Stomach smooth muscle (tissue), 2 donors: ENCODE measurements around the gene SCRG1.

Experiments used
- H3K27ac ChIP-seq: one replicate; pipeline ENCODE4 v1.7.0; 2013; ENCODE audit warnings: mild to moderate bottlenecking, low read length, inconsistent platforms
- H3K27me3 ChIP-seq, 2 donors: one replicate each; pipeline ENCODE4 v1.7.0; 2013; ENCODE audit warnings: low read length in 2 of 2; ENCODE audit not compliant: insufficient read depth in 2 of 2, control insufficient read depth in 1 of 2
- H3K36me3 ChIP-seq, 2 donors: one replicate each; pipeline ENCODE4 v1.7.0; 2013; ENCODE audit warnings: low read length in 2 of 2; ENCODE audit not compliant: control insufficient read depth in 2 of 2, insufficient read depth in 2 of 2
- H3K4me1 ChIP-seq: one replicate; pipeline ENCODE4 v1.7.0; 2013; ENCODE audit warnings: low read length; ENCODE audit not compliant: control insufficient read depth, insufficient read depth
- H3K4me3 ChIP-seq, 2 donors: one replicate each; pipeline ENCODE4 v1.7.0; 2013; ENCODE audit warnings: low read length in 2 of 2
- H3K9ac ChIP-seq, 2 donors: one replicate each; pipeline ENCODE4 v1.7.0; 2013; ENCODE audit warnings: low read length in 2 of 2, mild to moderate bottlenecking in 1 of 2
- H3K9me3 ChIP-seq, 2 donors: one replicate each; pipeline ENCODE4 v1.7.0; 2013; ENCODE audit warnings: low read length in 2 of 2; ENCODE audit not compliant: control insufficient read depth in 2 of 2
- donor health status: healthy.
- donor health status: Pancreatic carcinoma.

SCRG1 gene

GRCh38 chr4:173432430-173432829 lies 33.5 kb upstream of the SCRG1 start:
- Histone ChIP-seq H3K9ac (no peak overlapping the region), H3K4me1 (peaks cover 7% of the 10 kb centered on the region), H3K9me3 (peaks cover 0 to 2% of the 10 kb centered on the region in 2 donors), H3K36me3 (no peaks in the 10 kb centered on the region), H3K4me3 (no peak overlapping the region), H3K27me3 (no peaks in the 10 kb centered on the region), H3K27ac (no peak overlapping the region)

- Histone ChIP-seq H3K4me3 (no peak overlapping the region), H3K9me3 (peaks cover 0 to under 1% of the 10 kb centered on the region in 2 donors), H3K27ac (peak overlapping the region; percentile 46), H3K9ac (no peak overlapping the region), H3K36me3 (no peaks in the 10 kb centered on the region), H3K4me1 (peaks cover 8% of the 10 kb centered on the region), H3K27me3 (no peaks in the 10 kb centered on the region)
Observed at GRCh38 chr4:173426064-173426463, 27.1 kb upstream of the SCRG1 start.

DNA sequence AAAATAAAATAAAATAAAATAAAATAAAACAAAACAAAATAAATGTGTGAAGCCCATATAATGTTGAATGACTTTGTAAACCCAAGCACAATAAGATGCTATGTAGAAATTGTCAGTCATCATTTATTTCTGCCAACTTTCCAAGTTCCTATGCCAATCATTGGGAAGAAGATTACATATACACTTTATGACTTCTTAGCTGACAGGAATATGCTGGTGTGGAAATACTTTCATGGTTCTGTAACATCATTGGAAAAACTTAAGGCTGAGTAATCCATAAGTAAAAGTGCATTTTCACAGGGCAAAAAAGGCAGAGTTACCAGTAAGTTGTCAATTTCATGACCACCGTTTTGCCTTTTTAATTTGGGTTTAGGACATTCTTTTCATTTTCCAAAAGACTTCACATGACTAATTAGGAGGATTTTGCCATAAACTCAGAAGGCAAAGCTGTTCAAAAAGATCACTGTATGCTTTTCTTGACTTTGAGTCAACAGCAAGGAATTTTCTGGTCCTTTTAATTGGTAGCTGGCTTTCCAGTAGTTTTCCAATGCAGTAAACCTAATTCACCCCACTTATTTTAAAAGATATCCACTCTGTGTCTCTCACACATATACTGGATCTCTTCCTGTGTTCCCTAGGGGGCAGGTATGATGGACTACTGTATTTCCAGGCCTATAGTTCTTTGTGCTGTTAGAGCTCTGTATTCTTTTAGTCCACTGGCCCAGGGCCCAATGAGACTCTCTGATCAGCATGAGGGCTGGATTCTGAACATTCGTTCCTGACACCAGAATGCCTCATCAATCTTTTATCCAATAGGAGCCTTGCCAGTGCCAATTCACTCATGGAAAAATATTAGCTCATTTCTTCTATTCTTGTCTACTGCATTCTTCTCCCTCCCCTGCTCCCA lies 26.2 kb upstream of the SCRG1 start:
- H3K9me3 ChIP-seq = no peaks in the 10 kb centered on the region
- H3K27me3 ChIP-seq = no peaks in the 10 kb centered on the region
- no peaks in the 10 kb centered on the region for H3K36me3 ChIP-seq
- H3K4me1 ChIP-seq = peaks cover 8% of the 10 kb centered on the region
- no peak overlapping the region for H3K4me3 ChIP-seq
- H3K9ac ChIP-seq = no peak overlapping the region
- peak overlapping the region; percentile 46 for H3K27ac ChIP-seq

- H3K36me3 ChIP-seq = peaks cover 0 to 2% of the 10 kb centered on the region in 2 donors
- H3K27ac ChIP-seq = no peak overlapping the region
- no peaks in the 10 kb centered on the region for H3K27me3 ChIP-seq
- H3K9ac ChIP-seq = no peak overlapping the region
- no peaks in the 10 kb centered on the region for H3K9me3 ChIP-seq
- H3K4me3 ChIP-seq = no peak overlapping the region
- peaks cover 8% of the 10 kb centered on the region for H3K4me1 ChIP-seq
Observed at GRCh38 chr4:173420801-173421200, 21.9 kb upstream of the SCRG1 start.

- peaks cover 3% of the 10 kb centered on the region for H3K4me1 ChIP-seq
- H3K9ac ChIP-seq = no peak overlapping the region
- no peak overlapping the region for H3K4me3 ChIP-seq
- no peaks in the 10 kb centered on the region for H3K9me3 ChIP-seq
- H3K27me3 ChIP-seq = no peaks in the 10 kb centered on the region
- H3K36me3 ChIP-seq = peaks cover 0 to 2% of the 10 kb centered on the region in 2 donors
- H3K27ac ChIP-seq = no peak overlapping the region
Observed at GRCh38 chr4:173420324-173420752, 21.4 kb upstream of the SCRG1 start.

GRCh38 chr4:173418639-173419038 lies 19.7 kb upstream of the SCRG1 start:
- Histone ChIP-seq H3K27ac (no peak overlapping the region), H3K27me3 (no peaks in the 10 kb centered on the region)

DNA sequence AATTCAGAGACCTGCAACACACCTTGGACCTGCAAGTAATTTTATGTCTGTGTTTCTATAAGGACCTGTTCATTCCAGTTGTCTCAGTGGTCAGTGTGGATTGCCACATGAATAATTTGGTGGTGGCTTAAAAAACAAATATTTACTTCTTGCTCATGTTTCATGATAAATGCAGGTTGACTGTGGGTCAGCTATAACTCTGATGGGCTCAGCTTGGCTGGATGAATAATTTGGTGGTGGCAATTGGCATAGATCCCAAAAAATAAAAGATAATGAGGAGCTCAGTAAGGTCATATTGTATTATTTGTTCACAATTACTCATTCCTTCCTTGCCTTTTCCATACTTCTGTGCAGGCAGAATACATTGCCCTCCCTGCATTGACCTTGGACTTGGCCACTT lies 18.9 kb upstream of the SCRG1 start:
- Histone ChIP-seq H3K27me3 (no peaks in the 10 kb centered on the region), H3K9me3 (no peaks in the 10 kb centered on the region), H3K27ac (no peak overlapping the region), H3K4me3 (no peak overlapping the region), H3K9ac (no peak overlapping the region), H3K36me3 (peaks cover 0 to 2% of the 10 kb centered on the region in 2 donors), H3K4me1 (no peaks in the 10 kb centered on the region)

More at GRCh38 chr4:173418639-173419038, 19.7 kb upstream of the SCRG1 start:
- Histone ChIP-seq H3K9ac (no peak overlapping the region), H3K36me3 (peaks cover 0 to 2% of the 10 kb centered on the region in 2 donors), H3K4me1 (no peaks in the 10 kb centered on the region), H3K4me3 (no peak overlapping the region), H3K9me3 (no peaks in the 10 kb centered on the region)

DNA sequence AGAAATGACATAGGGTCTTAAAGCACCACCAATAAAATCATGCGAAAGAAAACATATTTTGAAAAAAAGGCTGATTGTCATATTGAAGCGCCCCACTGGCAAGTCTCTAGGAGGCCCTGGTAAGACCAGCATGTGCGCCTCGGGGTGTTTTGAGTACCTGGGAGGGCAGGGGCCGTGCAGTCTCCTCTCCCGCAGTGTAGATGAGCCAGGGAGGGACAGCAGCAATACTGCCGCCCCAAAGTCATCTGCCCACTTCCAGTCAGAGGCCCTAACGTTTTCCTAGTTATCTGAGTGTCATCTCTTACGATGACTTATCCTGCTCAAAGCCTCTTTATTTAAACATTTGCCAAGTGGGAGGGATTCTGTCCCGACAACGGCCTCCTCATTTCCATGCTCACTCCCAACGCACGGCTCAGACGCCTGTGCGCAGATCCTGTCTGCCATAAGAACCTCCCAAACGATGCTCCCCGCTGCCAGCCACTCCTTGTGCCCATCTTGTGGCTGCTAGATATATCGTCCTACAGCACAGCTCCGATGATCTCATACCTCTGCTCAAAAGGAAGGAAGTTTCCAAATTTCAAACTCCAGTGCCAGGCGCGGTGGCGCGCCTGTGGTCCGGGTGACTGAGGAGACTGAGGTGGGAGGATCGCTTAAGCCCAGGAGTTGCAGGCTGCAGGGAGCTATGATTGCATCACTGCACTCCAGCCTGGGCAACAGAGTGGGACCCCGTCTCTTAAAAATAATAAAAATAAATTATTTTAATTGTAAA lies 17.2 kb upstream of the SCRG1 start:
- H3K4me1 ChIP-seq = no peaks in the 10 kb centered on the region
- no peaks in the 10 kb centered on the region for H3K9me3 ChIP-seq
- no peak overlapping the region for H3K9ac ChIP-seq
- H3K36me3 ChIP-seq = peaks cover 0 to 4% of the 10 kb centered on the region in 2 donors
- no peak overlapping the region for H3K4me3 ChIP-seq
- H3K27me3 ChIP-seq = no peaks in the 10 kb centered on the region
- H3K27ac ChIP-seq = no peak overlapping the region

DNA sequence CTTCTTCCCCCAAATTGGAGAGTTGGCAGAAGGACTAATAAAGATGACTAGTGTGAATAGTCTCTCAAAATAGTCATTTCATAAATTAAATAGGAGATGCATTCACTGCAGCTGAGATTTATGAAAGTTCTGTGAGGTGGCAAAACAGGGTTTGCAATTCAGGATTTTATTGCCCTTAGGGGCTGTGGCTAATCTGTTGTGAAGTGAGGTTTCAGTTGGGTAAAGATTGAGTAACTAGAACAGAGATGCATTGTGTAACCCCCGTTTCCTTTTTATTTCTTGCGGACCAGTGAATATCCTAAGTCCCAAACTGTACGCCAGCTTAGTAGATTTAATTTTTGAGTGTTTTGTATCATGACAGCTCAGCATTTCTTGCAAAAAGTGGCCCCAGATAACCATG lies 16.2 kb upstream of the SCRG1 start:
- Histone ChIP-seq H3K36me3 (peaks cover 2 to 5% of the 10 kb centered on the region in 2 donors), H3K27me3 (no peaks in the 10 kb centered on the region), H3K4me1 (no peaks in the 10 kb centered on the region), H3K9ac (no peak overlapping the region), H3K9me3 (no peaks in the 10 kb centered on the region), H3K27ac (no peak overlapping the region), H3K4me3 (no peak overlapping the region)

- Histone ChIP-seq H3K36me3 (peaks cover 6 to 8% of the 10 kb centered on the region in 2 donors), H3K4me1 (no peaks in the 10 kb centered on the region), H3K9ac (no peak overlapping the region), H3K27ac (no peak overlapping the region), H3K4me3 (no peak overlapping the region), H3K27me3 (no peaks in the 10 kb centered on the region), H3K9me3 (no peaks in the 10 kb centered on the region)
Observed at GRCh38 chr4:173414456-173414855, 15.5 kb upstream of the SCRG1 start.
